Uterus (tissue), 2 donors: Measurements from ENCODE around the gene OST4.

Experiments
- POLR2A ChIP-seq, 2 donors: fragments of 450-650 bp; IDR thresholded peaks; one replicate each; pipeline ENCODE4 v1.6.1; 2016; ENCODE audit warnings: antibody characterized with exemption in 2 of 2, mild to moderate bottlenecking in 1 of 2, moderate library complexity in 1 of 2
- TF ChIP-seq, protein P1 (sequence below), 4 experiments: fragments of 200-600 bp in 2 of 4; fragments of 450-650 bp in 2 of 4; sonication (generic) in 2 of 4; IDR thresholded peaks; one replicate each; pipeline ENCODE4 v1.5.1; 2016 to 2019; ENCODE audit warnings: antibody characterized with exemption in 4 of 4, mild to moderate bottlenecking in 2 of 4, moderate library complexity in 1 of 4

GRCh38 chr2:27081984-27082772, 10.7 kb upstream of the OST4 start:
- TF ChIP-seq POLR2A (IDR thresholded peaks at IDR 0.05): no peak
- TF ChIP-seq, protein P1, sequence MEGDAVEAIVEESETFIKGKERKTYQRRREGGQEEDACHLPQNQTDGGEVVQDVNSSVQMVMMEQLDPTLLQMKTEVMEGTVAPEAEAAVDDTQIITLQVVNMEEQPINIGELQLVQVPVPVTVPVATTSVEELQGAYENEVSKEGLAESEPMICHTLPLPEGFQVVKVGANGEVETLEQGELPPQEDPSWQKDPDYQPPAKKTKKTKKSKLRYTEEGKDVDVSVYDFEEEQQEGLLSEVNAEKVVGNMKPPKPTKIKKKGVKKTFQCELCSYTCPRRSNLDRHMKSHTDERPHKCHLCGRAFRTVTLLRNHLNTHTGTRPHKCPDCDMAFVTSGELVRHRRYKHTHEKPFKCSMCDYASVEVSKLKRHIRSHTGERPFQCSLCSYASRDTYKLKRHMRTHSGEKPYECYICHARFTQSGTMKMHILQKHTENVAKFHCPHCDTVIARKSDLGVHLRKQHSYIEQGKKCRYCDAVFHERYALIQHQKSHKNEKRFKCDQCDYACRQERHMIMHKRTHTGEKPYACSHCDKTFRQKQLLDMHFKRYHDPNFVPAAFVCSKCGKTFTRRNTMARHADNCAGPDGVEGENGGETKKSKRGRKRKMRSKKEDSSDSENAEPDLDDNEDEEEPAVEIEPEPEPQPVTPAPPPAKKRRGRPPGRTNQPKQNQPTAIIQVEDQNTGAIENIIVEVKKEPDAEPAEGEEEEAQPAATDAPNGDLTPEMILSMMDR (IDR thresholded peaks at IDR 0.05): no peak
